Activated gamma-delta T cell treated with Interleukin-2 at 50 U/mL for 16 hours (primary cell): ENCODE data around the gene TCOF1.
A peak's percentile ranks its signal among the peaks of the same experiment; 100 is the strongest.

ENCODE experiments used
- DNase-seq: peaks from one replicate; pipeline ENCODE4 v3.0.0-alpha.2; 2020

Gene TCOF1, protein sequence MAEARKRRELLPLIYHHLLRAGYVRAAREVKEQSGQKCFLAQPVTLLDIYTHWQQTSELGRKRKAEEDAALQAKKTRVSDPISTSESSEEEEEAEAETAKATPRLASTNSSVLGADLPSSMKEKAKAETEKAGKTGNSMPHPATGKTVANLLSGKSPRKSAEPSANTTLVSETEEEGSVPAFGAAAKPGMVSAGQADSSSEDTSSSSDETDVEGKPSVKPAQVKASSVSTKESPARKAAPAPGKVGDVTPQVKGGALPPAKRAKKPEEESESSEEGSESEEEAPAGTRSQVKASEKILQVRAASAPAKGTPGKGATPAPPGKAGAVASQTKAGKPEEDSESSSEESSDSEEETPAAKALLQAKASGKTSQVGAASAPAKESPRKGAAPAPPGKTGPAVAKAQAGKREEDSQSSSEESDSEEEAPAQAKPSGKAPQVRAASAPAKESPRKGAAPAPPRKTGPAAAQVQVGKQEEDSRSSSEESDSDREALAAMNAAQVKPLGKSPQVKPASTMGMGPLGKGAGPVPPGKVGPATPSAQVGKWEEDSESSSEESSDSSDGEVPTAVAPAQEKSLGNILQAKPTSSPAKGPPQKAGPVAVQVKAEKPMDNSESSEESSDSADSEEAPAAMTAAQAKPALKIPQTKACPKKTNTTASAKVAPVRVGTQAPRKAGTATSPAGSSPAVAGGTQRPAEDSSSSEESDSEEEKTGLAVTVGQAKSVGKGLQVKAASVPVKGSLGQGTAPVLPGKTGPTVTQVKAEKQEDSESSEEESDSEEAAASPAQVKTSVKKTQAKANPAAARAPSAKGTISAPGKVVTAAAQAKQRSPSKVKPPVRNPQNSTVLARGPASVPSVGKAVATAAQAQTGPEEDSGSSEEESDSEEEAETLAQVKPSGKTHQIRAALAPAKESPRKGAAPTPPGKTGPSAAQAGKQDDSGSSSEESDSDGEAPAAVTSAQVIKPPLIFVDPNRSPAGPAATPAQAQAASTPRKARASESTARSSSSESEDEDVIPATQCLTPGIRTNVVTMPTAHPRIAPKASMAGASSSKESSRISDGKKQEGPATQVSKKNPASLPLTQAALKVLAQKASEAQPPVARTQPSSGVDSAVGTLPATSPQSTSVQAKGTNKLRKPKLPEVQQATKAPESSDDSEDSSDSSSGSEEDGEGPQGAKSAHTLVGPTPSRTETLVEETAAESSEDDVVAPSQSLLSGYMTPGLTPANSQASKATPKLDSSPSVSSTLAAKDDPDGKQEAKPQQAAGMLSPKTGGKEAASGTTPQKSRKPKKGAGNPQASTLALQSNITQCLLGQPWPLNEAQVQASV (N-terminal part only)

DNA sequence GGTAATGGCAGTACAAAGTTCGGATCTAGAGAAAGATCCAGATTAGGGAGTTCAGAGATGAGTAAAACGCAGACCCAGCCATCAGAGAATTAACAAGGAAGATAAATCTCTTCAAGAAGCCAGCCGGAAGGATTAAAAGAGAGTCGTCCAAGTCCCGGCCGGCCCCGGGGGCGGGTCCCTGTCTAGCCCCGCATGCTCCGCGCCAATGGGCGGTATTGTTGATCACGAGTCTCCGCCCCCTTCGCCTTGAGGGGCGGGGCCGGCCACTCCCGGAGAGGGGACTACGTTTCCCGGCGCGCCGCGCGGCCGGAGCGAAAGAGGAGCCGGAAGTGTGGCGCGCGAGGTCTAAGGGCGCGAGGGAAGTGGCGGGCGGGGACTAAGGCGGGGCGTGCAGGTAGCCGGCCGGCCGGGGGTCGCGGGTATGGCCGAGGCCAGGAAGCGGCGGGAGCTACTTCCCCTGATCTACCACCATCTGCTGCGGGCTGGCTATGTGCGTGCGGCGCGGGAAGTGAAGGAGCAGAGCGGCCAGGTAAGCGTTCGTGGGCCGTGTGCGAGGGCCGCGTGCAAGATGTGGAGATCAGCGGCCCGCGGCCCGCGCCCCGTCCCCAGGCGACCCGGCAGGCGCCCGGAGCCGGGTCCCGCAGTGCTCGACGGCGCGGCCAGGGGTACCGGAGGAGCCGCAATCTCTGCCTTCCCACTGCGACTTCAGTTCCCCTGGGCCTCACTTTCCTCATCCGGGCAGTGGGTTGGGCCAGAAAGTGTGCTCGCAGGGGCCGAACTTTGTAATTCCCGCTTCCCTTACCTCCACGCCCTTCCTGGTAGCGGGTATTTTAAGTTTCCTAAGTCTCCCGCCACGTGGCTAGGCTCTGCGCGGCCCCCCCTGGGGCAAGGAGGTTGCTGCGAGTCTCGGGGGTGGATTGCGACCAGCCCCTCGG is at the start of gene TCOF1:
TCOF1 (plus strand) TSS at position 372 of the 935 bp plus-strand sequence; CDS start at position 422, 50 bp downstream.
- peak; percentile 97 for DNase-seq

DNA sequence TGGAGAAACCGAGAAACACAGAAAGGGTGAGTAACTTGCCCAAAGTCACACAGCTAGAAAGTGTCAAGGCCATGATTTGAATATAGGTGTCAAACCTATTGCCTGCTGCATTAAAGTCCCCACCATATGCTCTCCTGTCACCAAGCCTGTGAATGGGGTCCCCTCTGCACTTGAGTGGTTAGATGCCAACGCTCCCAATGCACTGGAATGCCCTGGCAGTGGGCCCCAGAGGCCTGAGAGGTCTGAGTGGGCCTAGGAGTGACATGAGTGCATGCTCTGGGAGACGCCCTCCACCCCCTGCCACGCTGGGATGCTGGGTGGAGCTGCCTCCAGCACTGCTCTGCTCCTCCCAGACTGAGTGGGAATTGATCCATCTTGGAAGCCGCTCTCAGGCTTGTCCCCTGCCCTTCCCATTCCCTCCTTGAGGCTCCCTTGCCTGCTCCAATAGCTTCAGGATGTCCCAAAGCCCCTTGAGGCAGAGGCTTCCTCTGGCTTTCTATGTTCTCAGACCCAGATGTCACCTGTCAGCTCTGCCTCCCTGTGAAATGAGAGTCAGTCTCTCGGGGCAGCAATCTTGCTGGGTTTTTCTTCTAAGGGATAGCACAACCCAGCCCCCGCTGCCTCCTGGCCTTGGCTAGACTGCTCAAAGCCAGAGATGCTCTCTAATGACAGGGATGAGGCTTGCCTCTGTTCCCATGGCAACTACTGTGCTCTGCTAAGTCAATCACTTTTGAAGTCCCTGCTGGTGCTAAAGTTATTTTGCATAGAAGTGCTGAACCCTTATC is 48.2 kb upstream of the TCOF1 start:
- DNase-seq = no peak

DNA sequence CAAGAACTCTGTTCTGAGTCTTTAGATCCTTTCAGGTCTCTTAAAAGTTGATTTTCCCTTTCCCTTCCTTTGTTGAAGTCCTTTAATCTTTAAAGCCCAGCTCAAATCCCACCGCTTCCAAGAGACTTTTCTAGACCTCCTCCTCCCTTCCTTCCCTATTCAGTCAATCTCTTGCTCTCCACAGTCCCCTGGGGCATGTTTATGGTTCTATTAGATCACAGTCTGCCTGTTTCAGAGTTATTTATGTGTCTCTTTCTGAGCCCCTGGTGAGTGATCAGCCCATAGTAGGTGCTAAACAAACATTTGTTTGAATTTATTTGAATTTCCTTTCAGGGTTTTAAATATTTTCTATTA is 47.6 kb upstream of the TCOF1 start:
- no peak for DNase-seq

DNA sequence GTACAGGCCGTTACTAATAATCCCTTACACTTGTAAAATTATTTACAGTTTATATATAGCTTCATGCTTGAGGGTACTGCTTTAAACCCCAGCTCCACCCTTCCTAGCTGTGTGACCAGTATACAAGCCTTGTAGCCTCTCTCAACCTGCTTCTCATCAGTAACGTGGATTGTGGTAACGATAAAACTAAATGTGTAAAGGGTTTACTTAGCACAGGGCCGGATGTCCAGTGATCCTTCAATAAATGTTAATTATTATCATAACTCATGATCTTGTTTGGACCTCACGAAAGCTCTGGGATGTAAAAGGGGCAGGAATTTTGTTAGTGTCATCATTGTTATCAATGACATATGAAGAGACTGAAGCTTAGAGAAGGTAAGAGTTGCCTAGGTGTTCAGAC is 47.3 kb upstream of the TCOF1 start:
- DNase-seq = no peak

DNA sequence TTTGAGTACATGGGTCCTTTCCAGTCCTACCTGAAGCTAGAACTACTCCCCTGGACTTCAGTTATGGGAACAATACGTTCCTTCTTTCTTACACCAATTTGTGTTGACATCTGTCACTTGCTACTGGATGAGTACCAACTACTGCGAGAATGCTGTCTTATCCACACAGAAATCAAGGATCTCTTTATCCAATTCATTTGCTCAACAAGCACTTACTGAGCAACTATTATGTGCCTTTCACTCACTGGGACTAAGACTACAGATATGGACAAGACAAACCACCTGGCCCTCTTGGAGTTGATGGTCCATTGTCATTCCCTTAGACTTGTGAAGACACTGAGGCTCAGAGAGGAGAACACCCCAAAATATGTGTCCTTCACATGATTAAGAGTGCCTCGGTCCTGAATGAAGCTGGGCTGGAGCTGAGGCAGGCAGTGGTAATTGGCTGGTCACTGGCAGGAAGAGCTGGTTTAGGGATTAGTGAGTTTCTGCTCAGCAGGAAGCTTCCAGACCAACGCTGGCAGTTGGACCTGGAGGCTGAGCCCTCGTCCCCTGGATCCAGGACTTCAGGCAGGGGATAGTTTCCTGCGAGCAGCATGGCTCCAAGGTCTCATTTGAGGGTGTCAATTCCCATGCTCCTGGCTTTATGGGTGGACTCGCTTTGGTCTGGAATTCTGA is 46.3 kb upstream of the TCOF1 start:
- DNase-seq = no peak

DNA sequence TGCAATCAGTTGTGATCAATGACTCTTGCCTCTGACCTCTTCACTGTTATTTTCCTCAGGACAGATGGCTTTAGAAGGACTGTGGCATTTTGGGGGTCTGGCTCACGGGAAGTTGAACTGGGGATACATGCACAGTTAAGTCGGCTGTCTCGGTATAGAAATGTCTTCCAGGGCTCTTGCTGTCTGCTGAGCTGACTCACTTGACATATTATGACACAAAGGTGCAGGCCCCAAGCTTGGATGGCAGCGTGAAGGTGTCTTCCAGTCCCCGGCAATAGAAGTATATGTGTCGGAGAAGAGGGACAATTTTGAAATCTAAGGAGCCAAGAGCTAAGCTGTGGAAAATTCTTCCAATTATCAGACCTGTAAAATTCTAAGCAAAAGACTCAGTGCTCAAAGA is 45.0 kb upstream of the TCOF1 start:
- DNase-seq = no peak

DNA sequence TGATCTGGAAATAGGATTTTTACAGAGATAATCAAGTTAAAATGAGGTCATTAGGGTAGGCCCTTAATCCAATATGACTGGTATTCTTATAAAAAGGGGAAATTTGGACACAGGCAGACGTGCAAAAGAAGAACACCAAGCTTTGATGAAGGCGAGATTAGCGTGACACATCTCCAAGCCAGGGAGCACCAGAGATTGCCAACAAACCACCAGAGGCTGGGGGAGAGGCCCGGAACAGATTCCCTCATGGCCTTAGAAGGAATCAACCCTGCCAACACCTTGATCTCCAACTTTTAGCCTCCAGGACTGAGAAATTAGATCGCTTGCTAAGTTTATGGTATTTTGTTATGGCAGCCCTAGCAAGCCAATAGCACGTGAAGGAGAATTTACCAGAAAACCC is 44.0 kb upstream of the TCOF1 start:
- no peak for DNase-seq

DNA sequence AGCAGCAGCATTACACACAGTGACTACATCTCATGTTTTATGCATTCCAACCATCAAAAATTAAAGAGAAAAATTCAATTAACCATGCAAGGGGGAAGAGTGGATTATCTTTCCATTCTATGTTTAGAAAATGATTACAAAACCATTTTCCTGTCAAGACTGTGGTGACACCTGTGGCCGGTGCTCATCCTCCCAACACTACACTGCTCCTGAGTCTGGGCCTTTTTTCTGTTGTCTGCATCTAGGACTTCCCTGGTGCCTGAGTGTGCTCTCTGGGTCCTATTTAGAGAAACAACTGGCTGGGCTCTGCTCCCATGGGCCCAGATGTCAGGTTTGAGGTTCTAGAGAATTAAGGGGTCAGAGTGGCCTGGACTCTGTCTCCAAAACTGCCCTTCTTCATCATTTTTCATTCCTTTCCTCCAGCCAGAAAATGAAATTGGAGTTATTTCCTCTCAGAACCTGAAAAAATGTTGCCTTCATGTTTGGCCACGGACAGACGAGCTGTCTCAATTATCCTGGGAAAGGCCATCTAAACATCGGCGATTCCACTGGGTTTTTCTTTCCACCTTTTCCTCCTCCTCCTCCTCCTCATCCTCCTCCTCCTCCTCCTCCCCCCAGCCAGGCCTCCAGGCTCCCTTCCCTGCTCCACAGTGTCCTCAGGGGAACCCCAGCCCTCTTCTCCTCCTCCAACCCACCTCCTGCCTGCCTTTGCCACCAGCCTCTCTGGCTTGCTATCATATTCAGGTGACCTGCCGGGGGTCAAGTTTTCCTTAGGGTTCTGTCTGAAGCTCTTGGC is 43.4 kb upstream of the TCOF1 start:
- no peak for DNase-seq

DNA sequence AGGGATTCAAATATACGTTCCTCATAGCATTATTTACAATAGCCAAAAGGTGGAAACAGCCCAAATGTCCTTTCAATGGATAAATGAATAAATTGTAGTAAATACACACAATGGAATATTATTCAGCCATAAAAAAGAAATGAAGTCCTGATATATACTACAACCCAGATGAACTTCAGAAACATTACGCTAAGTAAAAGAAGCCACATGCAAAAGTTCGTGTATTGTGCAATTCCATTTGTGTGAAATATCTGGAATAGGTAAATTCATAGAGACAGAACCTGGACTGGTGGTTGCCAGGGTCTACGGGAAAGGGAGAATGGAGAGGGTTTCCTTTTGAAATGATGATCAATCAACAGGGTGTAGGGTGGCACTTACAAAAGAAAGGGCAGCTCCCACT is 42.3 kb upstream of the TCOF1 start:
- DNase-seq = no peak

DNA sequence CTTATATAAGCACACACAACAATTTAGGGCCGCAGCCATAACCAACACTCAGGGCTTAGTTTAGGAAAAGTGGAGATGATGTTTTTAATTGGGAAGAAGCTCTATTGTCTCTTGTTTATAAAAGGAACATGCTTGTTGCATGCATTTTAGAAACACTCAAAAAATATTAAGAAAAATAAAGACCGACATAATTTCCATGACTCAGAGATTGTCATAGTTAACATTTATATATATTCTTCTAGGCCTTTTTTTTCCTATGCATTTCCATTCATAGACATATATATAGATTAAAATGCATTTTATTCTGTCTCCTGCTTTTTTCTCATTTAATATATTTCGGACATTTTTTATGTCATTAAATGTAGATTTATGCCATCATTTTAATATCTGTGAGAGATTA is 41.2 kb upstream of the TCOF1 start:
- DNase-seq = no peak

DNA sequence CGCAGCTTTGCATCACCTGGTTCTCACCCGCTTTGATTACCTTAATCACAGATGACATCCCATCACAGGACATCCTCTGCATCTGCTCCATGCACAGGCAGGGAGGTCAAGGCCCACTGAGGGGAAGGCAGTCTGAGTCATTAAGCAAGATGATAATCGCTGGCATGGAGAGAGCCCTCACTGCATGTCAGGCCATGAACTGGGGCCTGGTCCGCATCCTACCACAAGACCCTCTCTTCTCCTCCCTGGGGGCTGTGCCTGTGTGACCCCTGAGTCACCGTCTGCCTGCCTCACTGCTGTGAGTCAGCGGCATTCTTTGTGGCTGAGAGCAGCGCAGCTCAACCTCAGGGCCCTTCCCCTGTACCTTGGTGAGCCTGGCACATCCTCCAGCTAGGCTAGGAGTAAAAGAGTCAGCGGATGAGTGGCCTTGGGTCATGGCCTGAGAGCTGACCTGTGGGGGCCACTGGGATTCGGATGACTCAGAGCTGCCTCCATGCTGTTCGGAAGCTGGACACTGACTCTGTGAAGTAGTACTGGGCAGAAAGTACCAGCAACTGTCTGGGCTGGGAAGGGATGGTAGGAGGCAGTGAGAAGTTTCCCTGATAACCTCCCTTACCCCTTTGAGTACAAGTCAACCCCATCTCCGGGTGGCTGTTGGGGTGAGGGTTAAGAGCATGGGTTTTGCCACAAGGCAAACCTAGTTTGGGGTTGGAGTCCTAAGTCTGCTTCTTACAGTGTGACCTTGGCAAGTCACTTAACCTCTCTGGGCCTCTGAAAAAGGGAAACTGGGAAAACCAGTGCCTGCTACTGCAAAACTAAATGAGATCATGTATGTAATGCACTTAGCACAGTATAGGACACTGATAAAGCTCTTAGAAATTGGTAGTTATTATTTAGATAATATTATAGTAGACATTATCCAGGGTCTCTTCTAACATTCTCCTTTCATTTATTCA is 40.2 kb upstream of the TCOF1 start:
- no peak for DNase-seq

DNA sequence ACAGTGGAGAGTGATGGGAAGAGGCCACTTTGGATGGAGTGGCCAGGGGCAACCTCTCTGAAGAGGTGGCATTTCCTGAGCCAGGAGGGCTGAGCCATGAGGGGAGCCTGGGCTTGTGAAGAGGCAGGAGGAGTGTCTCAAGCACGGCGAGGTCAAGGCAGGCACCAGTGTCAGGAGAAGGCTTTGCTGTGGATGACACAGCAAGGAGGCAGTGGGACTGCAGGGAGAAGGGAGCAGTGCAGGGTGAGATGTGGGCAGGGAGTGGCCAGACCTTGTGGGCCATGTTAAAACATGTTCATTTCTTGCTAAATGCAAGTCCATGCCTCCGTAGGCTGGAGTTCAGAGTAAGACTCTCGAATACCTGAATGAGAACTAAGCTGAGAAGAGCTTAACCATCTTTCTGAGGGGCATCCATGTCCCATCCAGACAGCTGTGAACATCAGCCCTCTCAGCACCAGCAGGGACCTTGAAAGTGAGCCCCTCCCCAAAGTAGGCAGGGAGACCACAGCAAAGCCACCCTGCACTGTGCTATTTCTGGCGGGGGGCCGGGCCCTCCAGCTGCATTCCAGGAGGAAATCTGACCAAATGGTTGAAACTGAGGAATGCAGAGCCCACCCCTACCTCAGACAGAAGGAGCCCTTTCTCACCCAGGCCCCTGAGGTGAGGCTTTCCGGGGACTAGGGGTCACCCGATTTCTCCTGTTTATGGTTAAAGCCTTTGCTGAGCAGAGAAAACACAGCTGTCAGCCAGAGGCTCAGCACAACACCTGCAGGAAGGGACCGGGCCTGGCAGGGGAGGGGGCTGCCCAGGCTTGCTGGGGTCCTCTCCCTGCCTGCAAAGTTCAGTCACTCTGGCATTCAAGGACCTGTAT is 38.6 kb upstream of the TCOF1 start:
- DNase-seq = no peak

DNA sequence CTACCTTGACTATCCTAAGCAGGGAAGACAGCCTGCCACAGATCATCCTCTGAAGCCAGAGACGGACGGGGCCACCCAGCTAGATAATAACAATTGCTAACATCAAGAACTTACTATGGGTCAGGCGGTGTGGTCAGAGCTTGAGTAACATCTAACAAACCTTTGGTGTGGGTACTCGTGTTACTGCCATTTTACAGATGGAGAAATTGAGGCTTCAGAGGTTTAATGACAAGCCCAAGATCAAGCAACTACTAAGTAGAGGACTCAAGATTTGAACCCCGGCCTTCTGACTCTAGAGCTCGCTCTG is 38.1 kb upstream of the TCOF1 start:
- DNase-seq = no peak

DNA sequence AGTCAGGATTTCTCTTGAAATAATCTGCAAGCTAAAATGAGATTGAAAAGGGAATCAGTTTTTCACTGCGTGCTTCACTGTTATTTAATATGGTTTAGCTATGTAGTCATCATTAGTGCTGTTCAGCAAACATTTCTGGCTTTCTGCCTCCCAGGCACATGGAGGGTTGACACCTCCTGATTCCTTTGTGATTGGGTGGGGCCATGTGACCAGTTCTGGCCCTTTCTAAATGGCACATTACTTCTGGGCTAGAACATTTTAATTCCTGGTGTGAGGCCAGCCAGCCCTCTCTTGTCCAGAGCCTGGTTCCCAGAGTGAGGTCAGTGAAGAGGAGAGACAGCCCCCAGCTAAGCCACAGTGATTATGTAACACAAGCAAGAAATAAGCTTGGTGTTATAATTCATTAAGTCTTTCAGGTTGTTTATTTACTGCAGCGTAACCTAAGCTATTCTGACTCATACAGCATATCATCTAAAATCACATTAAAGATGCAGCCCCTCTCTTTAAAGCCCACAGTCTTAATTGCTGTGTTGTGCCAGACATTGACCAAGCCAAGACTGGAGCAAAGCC is 37.4 kb upstream of the TCOF1 start:
- no peak for DNase-seq

DNA sequence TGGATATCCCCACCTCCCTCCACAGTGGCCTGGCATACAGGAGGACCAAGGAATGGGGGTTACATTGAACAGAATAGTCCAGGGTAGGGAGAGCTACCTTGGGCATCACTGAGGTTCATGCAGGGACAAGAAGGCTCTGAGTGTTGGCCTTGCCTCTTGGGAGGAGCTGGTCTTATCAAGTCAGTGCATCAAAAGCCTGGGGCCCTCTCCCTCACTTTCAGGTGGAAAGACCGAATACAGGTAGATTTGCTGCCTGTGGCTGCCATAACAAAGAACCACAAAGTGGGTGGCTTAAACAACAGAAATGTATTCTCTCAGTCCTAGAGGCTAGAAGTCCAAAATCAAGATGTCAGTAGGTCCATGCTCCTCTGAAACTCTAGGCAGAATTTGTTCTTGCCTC is 36.3 kb upstream of the TCOF1 start:
- DNase-seq = no peak

DNA sequence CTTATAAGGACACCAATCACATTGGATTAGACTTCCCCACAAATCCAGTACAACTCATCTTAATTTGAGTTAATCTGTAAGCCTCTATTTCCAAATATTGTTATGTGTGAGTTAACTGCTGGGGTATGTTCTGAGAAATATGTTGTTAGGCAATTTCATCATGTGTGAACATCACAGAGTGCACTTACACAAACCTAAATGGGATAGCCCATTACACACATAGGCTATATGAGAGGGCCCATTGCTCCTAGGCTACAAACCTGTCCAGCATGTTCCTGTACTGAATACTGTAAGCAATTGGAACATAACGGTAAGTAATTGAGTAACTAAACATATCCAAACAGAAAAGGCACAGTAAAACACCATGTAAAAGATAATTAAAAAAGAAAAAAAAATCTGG is 35.7 kb upstream of the TCOF1 start:
- DNase-seq = no peak

DNA sequence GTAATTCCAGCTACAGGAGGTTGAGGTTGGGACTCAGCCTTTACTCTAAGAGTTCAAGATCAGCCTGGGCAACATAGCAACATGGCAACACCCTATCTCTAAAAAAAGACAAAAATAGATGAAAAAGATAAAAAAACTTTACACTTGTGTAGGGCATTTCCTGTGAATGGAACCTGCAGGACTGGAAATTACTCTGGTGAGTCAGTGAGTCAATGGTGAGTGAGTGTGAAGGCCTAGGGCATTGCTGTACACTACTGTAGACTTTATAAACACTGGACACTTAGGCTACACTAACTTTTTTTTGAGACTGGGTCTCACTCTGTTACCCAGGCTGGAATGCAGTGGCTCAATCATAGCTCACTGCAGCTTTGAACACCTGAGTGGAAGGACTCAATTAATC is 35.3 kb upstream of the TCOF1 start:
- DNase-seq = no peak
